Mesothelial cell of epicardium (in vitro differentiated cells): ENCODE measurements around the gene CENPO. TPM values are rescaled to one million over a fixed set of nuclear protein-coding genes. Genes with fewer than 3 reads are reported as not detected.

Experiments used
- DNase-seq, 2 experiments: peaks; one replicate each; pipeline ENCODE4 v3.0.0; 2021; ENCODE audit warnings: low spot score in 2 of 2; ENCODE audit not compliant: unreplicated experiment in 2 of 2
- H3K27ac Mint-ChIP-seq: 2 replicates; pipeline ENCODE4 v1.8.0; 2021; ENCODE audit warnings: mixed read lengths
- H3K27me3 Mint-ChIP-seq: 2 replicates; pipeline ENCODE4 v1.8.0; 2021; ENCODE audit warnings: low read depth, mixed read lengths
- H3K36me3 Mint-ChIP-seq: 2 replicates; pipeline ENCODE4 v1.8.0; 2021; ENCODE audit warnings: mixed read lengths
- H3K4me1 Mint-ChIP-seq: 2 replicates; pipeline ENCODE4 v1.8.0; 2021; ENCODE audit warnings: mixed read lengths
- H3K4me3 Mint-ChIP-seq: 2 replicates; pipeline ENCODE4 v1.8.0; 2021; ENCODE audit warnings: mild to moderate bottlenecking, moderate library complexity, mixed read lengths
- H3K9me3 Mint-ChIP-seq: 2 replicates; pipeline ENCODE4 v1.8.0; 2021; ENCODE audit warnings: mixed read lengths
- CTCF ChIP-seq: fragments of 200-600 bp; sonication (generic); IDR thresholded peaks from one replicate; pipeline ENCODE4 v1.5.0; 2021; ENCODE audit warnings: antibody characterized with exemption; ENCODE audit not compliant: unreplicated experiment
- total RNA-seq: library from RNA; stranded (reverse); gene quantifications from 3 replicates; pipeline ENCODE4 v1.2.1, GENCODE V29; 2021

Gene CENPO
- total RNA-seq, 1 donor from 2014 or later = 18.8 TPM

- Mint-ChIP-seq H3K4me1 (no peaks in the 10 kb centered on the region), H3K27ac (no peak overlapping the region), H3K4me3 (no peak overlapping the region), H3K9me3 (no peaks in the 10 kb centered on the region), H3K27me3 (no peaks in the 10 kb centered on the region), H3K36me3 (peaks cover 44% of the 10 kb centered on the region)
- no peak for TF ChIP-seq CTCF
- DNase-seq = no peak
These were observed 29.4 kb upstream of the CENPO start for GRCh38 chr2:24763843-24764242.

GRCh38 chr2:24766609-24767008 is 26.6 kb upstream of the CENPO start:
- H3K4me3 Mint-ChIP-seq = no peak overlapping the region
- TF ChIP-seq CTCF = no peak
- H3K9me3 Mint-ChIP-seq = peaks cover 6% of the 10 kb centered on the region
- DNase-seq = no peak
- H3K27me3 Mint-ChIP-seq = no peaks in the 10 kb centered on the region
- H3K36me3 Mint-ChIP-seq = peaks cover 48% of the 10 kb centered on the region
- peaks cover 8% of the 10 kb centered on the region for H3K4me1 Mint-ChIP-seq
- no peak overlapping the region for H3K27ac Mint-ChIP-seq

GRCh38 chr2:24768013-24768412 is 25.2 kb upstream of the CENPO start:
- Mint-ChIP-seq H3K4me1 (peaks cover 8% of the 10 kb centered on the region), H3K9me3 (peaks cover 6% of the 10 kb centered on the region), H3K4me3 (no peak overlapping the region), H3K27ac (no peak overlapping the region), H3K36me3 (peaks cover 46% of the 10 kb centered on the region), H3K27me3 (no peaks in the 10 kb centered on the region)
- TF ChIP-seq CTCF = no peak
- no peak for DNase-seq

GRCh38 chr2:24768601-24769000 is 24.6 kb upstream of the CENPO start:
- no peak for TF ChIP-seq CTCF
- Mint-ChIP-seq H3K27me3 (no peaks in the 10 kb centered on the region), H3K9me3 (peaks cover 6% of the 10 kb centered on the region), H3K4me1 (peaks cover 8% of the 10 kb centered on the region), H3K36me3 (peaks cover 46% of the 10 kb centered on the region), H3K4me3 (no peak overlapping the region), H3K27ac (no peak overlapping the region)
- no peak for DNase-seq

- no peak for TF ChIP-seq CTCF
- H3K27ac Mint-ChIP-seq = peak overlapping the region; percentile 26
These were observed 22.2 kb upstream of the CENPO start for GRCh38 chr2:24771061-24771460.

More at GRCh38 chr2:24771061-24771460, 22.2 kb upstream of the CENPO start:
- Mint-ChIP-seq H3K27me3 (no peaks in the 10 kb centered on the region), H3K36me3 (peaks cover 29% of the 10 kb centered on the region), H3K4me3 (no peak overlapping the region), H3K9me3 (peaks cover 6% of the 10 kb centered on the region), H3K4me1 (peaks cover 8% of the 10 kb centered on the region)
- no peak for DNase-seq
